ENCODE data around the gene ZNF804A.

DNA sequence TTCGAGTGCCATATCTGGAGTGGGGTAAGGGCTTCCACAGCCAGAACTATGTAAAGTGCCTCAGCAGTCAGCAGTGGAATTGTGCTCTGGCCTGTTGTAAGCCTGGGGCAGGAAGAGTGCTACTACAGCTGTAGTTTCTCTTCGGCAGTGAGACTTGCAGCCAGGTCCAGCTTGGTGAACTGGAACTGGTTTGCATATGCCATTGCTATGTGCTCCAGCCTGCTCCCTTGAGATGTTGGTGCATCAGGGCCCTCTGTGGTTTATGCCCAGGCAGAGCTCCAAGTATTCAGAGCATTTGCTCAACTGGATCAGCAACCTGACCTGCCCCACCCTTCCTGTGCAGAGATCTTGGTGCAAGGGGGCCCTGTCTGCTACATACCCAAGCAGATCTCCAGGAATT is 47.8 kb downstream of the ZNF804A start:
- TF ChIP-seq ZNF274 (IDR thresholded peaks at IDR 0.05; ENCODE audit: low read depth, low read length): no peak
- TF ChIP-seq SUZ12 (IDR thresholded peaks at IDR 0.05; ENCODE audit: extremely low read depth, insufficient read depth, insufficient read length): no peak
